Activated CD8-positive, alpha-beta memory T cell treated with anti-CD3 and anti-CD28 coated beads for 4 hours (primary cell): Measurements from ENCODE around the gene SAMM50.

Experiments
- DNase-seq, 2 donors: peaks; one replicate each; pipeline ENCODE4 v3.0.0-alpha.2; 2020; ENCODE audit warnings: low read depth in 2 of 2

Gene SAMM50

GRCh38 chr22:44028091-44028490 lies 72.8 kb downstream of the SAMM50 start:
- DNase-seq = no peak

GRCh38 chr22:44029069-44029468 lies 73.8 kb downstream of the SAMM50 start:
- no peak for DNase-seq

- no peak for DNase-seq
These were observed 74.9 kb downstream of the SAMM50 start for GRCh38 chr22:44030051-44030701.

GRCh38 chr22:44030702-44031082 lies 75.5 kb downstream of the SAMM50 start:
- DNase-seq = no peak

GRCh38 chr22:44031158-44031952 lies 76.1 kb downstream of the SAMM50 start:
- no peak for DNase-seq

GRCh38 chr22:44032126-44032730 lies 77.0 kb downstream of the SAMM50 start:
- no peak for DNase-seq

GRCh38 chr22:44033287-44033686 lies 78.0 kb downstream of the SAMM50 start:
- DNase-seq = no peak

- DNase-seq = no peak
These were observed 78.5 kb downstream of the SAMM50 start for GRCh38 chr22:44033694-44034093.

GRCh38 chr22:44037519-44038375 lies 82.5 kb downstream of the SAMM50 start:
- DNase-seq = no peak

GRCh38 chr22:44039566-44040171 lies 84.4 kb downstream of the SAMM50 start:
- no peak for DNase-seq

- DNase-seq = no peak
These were observed 87.3 kb downstream of the SAMM50 start for GRCh38 chr22:44042249-44043218.

GRCh38 chr22:44045145-44045544 lies 89.9 kb downstream of the SAMM50 start:
- no peak for DNase-seq
